ENCODE results near the gene AIMP1.
"Not testable (repeated sequence)": the region's sequence is repeated elsewhere in the genome, so short reads cannot be mapped to it uniquely, and the experiment has no call there.

The AIMP1 gene

GRCh38 chr4:106312997-106313522 lies 3.3 kb upstream of the AIMP1 start:
- FAIRE-seq (no peak), DNase-seq (ENCODE audit: insufficient read length, low spot score) (no peak)
- TF ChIP-seq CTCF (IDR thresholded peaks at IDR 0.05; ENCODE audit: insufficient read depth, missing control alignments) = no peak

GRCh38 chr4:106314960-106315359 lies 1.4 kb upstream of the AIMP1 start:
- no peak for TF ChIP-seq CTCF (IDR thresholded peaks at IDR 0.05; ENCODE audit: insufficient read depth, missing control alignments)
- FAIRE-seq = no peak

GRCh38 chr4:106315476-106315967 lies 828 bp upstream of the AIMP1 start:
- no peak for TF ChIP-seq CTCF (IDR thresholded peaks at IDR 0.05; ENCODE audit: insufficient read depth, missing control alignments)
- FAIRE-seq = no peak
- no peak for DNase-seq (ENCODE audit: insufficient read length, low spot score)

More at GRCh38 chr4:106314960-106315359, 1.4 kb upstream of the AIMP1 start:
- no peak for DNase-seq (ENCODE audit: insufficient read length, low spot score)

GRCh38 chr4:106316773-106317409 lies 541 bp downstream of the AIMP1 start:
- DNase-seq (ENCODE audit: insufficient read length, low spot score) = no peak
- FAIRE-seq = no peak
- no peak for TF ChIP-seq CTCF (IDR thresholded peaks at IDR 0.05; ENCODE audit: insufficient read depth, missing control alignments)

- no peak for FAIRE-seq
- no peak for DNase-seq (ENCODE audit: insufficient read length, low spot score)
- no peak for TF ChIP-seq CTCF (IDR thresholded peaks at IDR 0.05; ENCODE audit: insufficient read depth, missing control alignments)
Measured at GRCh38 chr4:106317815-106318214, 1.5 kb downstream of the AIMP1 start.

- FAIRE-seq (no peak), DNase-seq (ENCODE audit: insufficient read length, low spot score) (no peak)
- no peak for TF ChIP-seq CTCF (IDR thresholded peaks at IDR 0.05; ENCODE audit: insufficient read depth, missing control alignments)
Measured at GRCh38 chr4:106318511-106318910, 2.2 kb downstream of the AIMP1 start.

- TF ChIP-seq CTCF (IDR thresholded peaks at IDR 0.05; ENCODE audit: insufficient read depth, missing control alignments) = no peak
- no peak for FAIRE-seq
- no peak for DNase-seq (ENCODE audit: insufficient read length, low spot score)
Measured at GRCh38 chr4:106320235-106320634, 3.9 kb downstream of the AIMP1 start.

GRCh38 chr4:106321168-106321567 lies 4.8 kb downstream of the AIMP1 start:
- not testable (repeated sequence) for FAIRE-seq; DNase-seq (ENCODE audit: insufficient read length, low spot score)

GRCh38 chr4:106321814-106322213 lies 5.5 kb downstream of the AIMP1 start:
- not testable (repeated sequence) for DNase-seq (ENCODE audit: insufficient read length, low spot score); FAIRE-seq
